Breast epithelium (tissue), 3 donors: Measurements from ENCODE around the gene EHD4.

Experiments used
- POLR2A ChIP-seq: fragments of 450-650 bp; IDR thresholded peaks from one replicate; pipeline ENCODE4 v1.6.1; 2016; ENCODE audit warnings: antibody characterized with exemption, mild to moderate bottlenecking, moderate library complexity
- TF ChIP-seq, protein P1 (sequence below), 3 donors: fragments of 450-650 bp; IDR thresholded peaks; one replicate each; pipeline ENCODE4 v1.5.1; 2016 to 2017; ENCODE audit warnings: antibody characterized with exemption in 3 of 3, mild to moderate bottlenecking in 3 of 3, moderate library complexity in 3 of 3

DNA sequence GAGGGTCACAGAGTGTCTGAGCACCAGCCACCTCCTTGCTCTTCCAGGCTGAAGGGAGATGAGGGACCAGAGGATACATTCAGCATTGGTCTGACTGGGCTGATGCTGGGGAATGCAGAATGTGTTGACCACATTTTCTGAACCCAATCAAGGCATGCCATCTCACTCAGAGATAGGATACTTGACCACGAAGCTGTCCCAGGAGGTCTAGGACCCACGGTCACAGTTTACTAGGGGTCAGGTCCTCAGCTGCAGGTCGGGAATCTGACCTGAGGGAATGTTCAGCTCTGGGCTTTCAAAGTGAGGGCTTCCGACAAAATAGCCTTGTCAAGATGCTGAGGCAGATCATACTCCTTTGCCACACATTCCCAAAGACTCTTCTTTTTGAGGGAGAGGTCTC is 28.9 kb upstream of the EHD4 start:
- TF ChIP-seq, protein P1, sequence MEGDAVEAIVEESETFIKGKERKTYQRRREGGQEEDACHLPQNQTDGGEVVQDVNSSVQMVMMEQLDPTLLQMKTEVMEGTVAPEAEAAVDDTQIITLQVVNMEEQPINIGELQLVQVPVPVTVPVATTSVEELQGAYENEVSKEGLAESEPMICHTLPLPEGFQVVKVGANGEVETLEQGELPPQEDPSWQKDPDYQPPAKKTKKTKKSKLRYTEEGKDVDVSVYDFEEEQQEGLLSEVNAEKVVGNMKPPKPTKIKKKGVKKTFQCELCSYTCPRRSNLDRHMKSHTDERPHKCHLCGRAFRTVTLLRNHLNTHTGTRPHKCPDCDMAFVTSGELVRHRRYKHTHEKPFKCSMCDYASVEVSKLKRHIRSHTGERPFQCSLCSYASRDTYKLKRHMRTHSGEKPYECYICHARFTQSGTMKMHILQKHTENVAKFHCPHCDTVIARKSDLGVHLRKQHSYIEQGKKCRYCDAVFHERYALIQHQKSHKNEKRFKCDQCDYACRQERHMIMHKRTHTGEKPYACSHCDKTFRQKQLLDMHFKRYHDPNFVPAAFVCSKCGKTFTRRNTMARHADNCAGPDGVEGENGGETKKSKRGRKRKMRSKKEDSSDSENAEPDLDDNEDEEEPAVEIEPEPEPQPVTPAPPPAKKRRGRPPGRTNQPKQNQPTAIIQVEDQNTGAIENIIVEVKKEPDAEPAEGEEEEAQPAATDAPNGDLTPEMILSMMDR (IDR thresholded peaks at IDR 0.05): no peak
- no peak for TF ChIP-seq POLR2A
